Measurements from ENCODE around the gene CD82. TPM values are rescaled to one million over a fixed set of nuclear protein-coding genes. Genes with fewer than 3 reads are reported as not detected.

CD82 gene
- total and polyA plus RNA-seq, 2 of the 8 experiments (the other 6 are each of a cell fraction or from before 2014, with no cell fraction given): 7.9 to 10.3 TPM

DNA sequence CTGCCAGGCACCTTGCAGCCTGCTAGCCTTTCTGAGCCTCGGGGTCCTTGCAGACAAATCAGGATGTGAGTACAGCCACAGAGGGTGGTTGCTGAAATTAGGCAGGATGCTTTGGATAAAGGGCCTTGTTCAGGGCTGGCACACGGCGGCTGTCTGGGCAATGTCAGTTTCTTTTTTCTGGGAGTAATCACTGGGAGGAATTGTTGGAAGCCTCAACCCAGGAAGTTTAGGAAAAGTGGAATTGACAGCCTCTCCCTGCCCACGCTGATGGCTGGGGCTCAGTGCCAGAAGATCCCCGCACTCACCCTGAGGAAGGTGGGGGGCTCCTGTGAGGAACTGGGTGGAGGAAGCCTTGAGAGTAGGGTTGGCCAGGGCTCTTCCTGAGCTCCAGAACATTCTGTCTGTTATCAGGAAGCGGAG is 37.4 kb downstream of the CD82 start:
- no peaks in the 10 kb centered on the region for H3K9me3 ChIP-seq (ENCODE audit: insufficient read depth in 2 of 2, low read depth in 1 of 2, low read length in 1 of 2)
- H3K4me1 ChIP-seq (replicated peaks in 1 of 4; ENCODE audit: control insufficient read depth in 3 of 4, insufficient read depth in 4 of 4, low read length in 3 of 4): peaks cover 0 to 11% (median 2%) of the 10 kb centered on the region in 4 experiments; a peak in 4 of 7 replicates
- H2BK15ac ChIP-seq (ENCODE audit: low read length): no peak overlapping the region
- ChIA-PET POLR2A (ENCODE audit: partially characterized antibody) (no interaction called here), CTCF (ENCODE audit: partially characterized antibody) (interaction anchor here (1.6 to 5.5 kb wide), 4 partner anchors 11 to 292 kb away, joined by 3 to 34 read pairs (median 7); no protein-coding TSS in a partner anchor)
- WGBS, 2 experiments (ENCODE audit: extremely low coverage in 1 of 2, insufficient coverage in 1 of 2, insufficient read length in 1 of 2, insufficient replicate concordance in 2 of 2, low coverage in 1 of 2, low lambda C conversion rate in 2 of 2, missing lambda C conversion rate in 1 of 2): 92% methylated on average over 6 of the region's 6 CpGs; no CpG with 5 or more reads in 1 of the 2 experiments
- H3K79me1 ChIP-seq (ENCODE audit: low read depth, low read length): no peaks in the 10 kb centered on the region
- H3K79me2 ChIP-seq (ENCODE audit: control insufficient read depth in 1 of 2, insufficient read depth in 2 of 2, low read length in 2 of 2): no peaks in the 10 kb centered on the region
- no peaks in the 10 kb centered on the region for H3K23me2 ChIP-seq (ENCODE audit: low read depth, low read length)
- no peak overlapping the region for H3K9ac ChIP-seq (replicated peaks in 1 of 4; ENCODE audit: extremely low read depth in 1 of 4, low read depth in 3 of 4, low read length in 3 of 4)
- H3K14ac ChIP-seq (ENCODE audit: insufficient read length): no peak overlapping the region
- no peak overlapping the region for H3K4ac ChIP-seq (replicated peaks; ENCODE audit: insufficient read length, low read depth, low read length)
- no peak overlapping the region for H4K8ac ChIP-seq (ENCODE audit: extremely low read depth, insufficient read depth, low read length)
- no peak overlapping the region for H2BK120ac ChIP-seq (replicated peaks; ENCODE audit: low read depth, low read length)
- no peaks in the 10 kb centered on the region for H4K20me1 ChIP-seq (replicated peaks in 1 of 2; ENCODE audit: control insufficient read depth in 1 of 2, insufficient read depth in 2 of 2, low read length in 2 of 2)
- H2AFZ ChIP-seq (ENCODE audit: low read length): no peak overlapping the region
- FAIRE-seq (no peak), DNase-seq (ENCODE audit: low read depth in 1 of 2, low spot score in 2 of 2) (no peak)
- H3K56ac ChIP-seq (replicated peaks; ENCODE audit: insufficient read length, low read depth, low read length): no peak overlapping the region
- no peak overlapping the region for H4K5ac ChIP-seq (ENCODE audit: insufficient read length, low read depth, low read length)
- no peak overlapping the region for H3K27ac ChIP-seq (ENCODE audit: low read depth, low read length)
- H3K4me3 ChIP-seq (ENCODE audit: extremely low read depth in 1 of 4, insufficient read depth in 2 of 4, low read depth in 3 of 4, low read length in 4 of 4): no peak overlapping the region
- H3K23ac ChIP-seq (ENCODE audit: insufficient read length): no peak overlapping the region
- no peak overlapping the region for H3K4me2 ChIP-seq (ENCODE audit: insufficient read depth in 1 of 2, low read depth in 2 of 2, low read length in 2 of 2)
- no peak overlapping the region for H3K18ac ChIP-seq (ENCODE audit: extremely low read depth, low read length)
- H3K36me3 ChIP-seq (ENCODE audit: control insufficient read depth in 2 of 4, insufficient read depth in 4 of 4, low read length in 3 of 4): no peaks in the 10 kb centered on the region
- H3K27me3 ChIP-seq (replicated peaks in 1 of 4; ENCODE audit: control insufficient read depth in 3 of 4, extremely low read depth in 1 of 4, insufficient read depth in 3 of 4, low read length in 3 of 4): no peaks in the 10 kb centered on the region
- no peak overlapping the region for H2BK20ac ChIP-seq (ENCODE audit: low read length)
- no peak overlapping the region for H2BK12ac ChIP-seq (ENCODE audit: low read depth, low read length)
- H2BK5ac ChIP-seq (ENCODE audit: low read depth, low read length): no peak overlapping the region
- no peak overlapping the region for H2AK5ac ChIP-seq (ENCODE audit: low read depth, low read length)
- H4K91ac ChIP-seq (replicated peaks; ENCODE audit: insufficient read length, low read length): no peak overlapping the region
- TF ChIP-seq CHD2 (IDR thresholded peaks at IDR 0.05; ENCODE audit: low read length) (no peak), JUN (IDR thresholded peaks at IDR 0.05; ENCODE audit: low read depth, low read length) (no peak), GTF2F1 (IDR thresholded peaks at IDR 0.05; ENCODE audit: borderline replicate concordance, low read depth, low read length) (no peak), CEBPB (IDR thresholded peaks at IDR 0.05; ENCODE audit: low read depth, low read length) (no peak)
